Choroid plexus epithelial cell (primary cell): Measurements from ENCODE around the gene ZNF326.

ENCODE experiments used
- DNase-seq: peaks from one replicate; pipeline ENCODE4 v3.0.0-alpha.2; 2010; ENCODE audit warnings: low read depth
- H3K4me3 ChIP-seq: 2 replicates; pipeline ENCODE4 v1.5.1; 2011; ENCODE audit warnings: low read depth, mild to moderate bottlenecking, control low read depth, low read length, moderate library complexity
- CTCF ChIP-seq: conservative IDR thresholded peaks from 2 replicates; pipeline ENCODE4 v1.5.1; 2011; ENCODE audit warnings: low read depth, mild to moderate bottlenecking, control low read depth, inconsistent platforms, low read length, moderate library complexity

Gene ZNF326

GRCh38 chr1:89957107-89957506, 37.8 kb upstream of the ZNF326 start:
- no peak for TF ChIP-seq CTCF
- DNase-seq, result no peak
- H3K4me3 ChIP-seq, result no peak overlapping the region

- TF ChIP-seq CTCF, result no peak
- no peak overlapping the region for H3K4me3 ChIP-seq
- DNase-seq, result no peak
Measured at GRCh38 chr1:89958851-89959654, 35.9 kb upstream of the ZNF326 start.

GRCh38 chr1:89959719-89960118, 35.2 kb upstream of the ZNF326 start:
- DNase-seq, result no peak
- TF ChIP-seq CTCF, result no peak

GRCh38 chr1:89962024-89962741, 32.7 kb upstream of the ZNF326 start:
- no peak overlapping the region for H3K4me3 ChIP-seq
- peak; percentile 11 for TF ChIP-seq CTCF
- DNase-seq, result peak; percentile 59

More at GRCh38 chr1:89959719-89960118, 35.2 kb upstream of the ZNF326 start:
- H3K4me3 ChIP-seq, result no peak overlapping the region

GRCh38 chr1:89962742-89963075, 32.2 kb upstream of the ZNF326 start:
- no peak for TF ChIP-seq CTCF
- no peak overlapping the region for H3K4me3 ChIP-seq
- no peak for DNase-seq

- DNase-seq, result peak; percentile 70
- H3K4me3 ChIP-seq, result no peak overlapping the region
- TF ChIP-seq CTCF, result no peak
Measured at GRCh38 chr1:89965193-89965768, 29.6 kb upstream of the ZNF326 start.

GRCh38 chr1:89966656-89967055, 28.3 kb upstream of the ZNF326 start:
- DNase-seq, result no peak
- H3K4me3 ChIP-seq, result no peak overlapping the region
- no peak for TF ChIP-seq CTCF
